ENCODE data around the gene DIP2A.

DNA sequence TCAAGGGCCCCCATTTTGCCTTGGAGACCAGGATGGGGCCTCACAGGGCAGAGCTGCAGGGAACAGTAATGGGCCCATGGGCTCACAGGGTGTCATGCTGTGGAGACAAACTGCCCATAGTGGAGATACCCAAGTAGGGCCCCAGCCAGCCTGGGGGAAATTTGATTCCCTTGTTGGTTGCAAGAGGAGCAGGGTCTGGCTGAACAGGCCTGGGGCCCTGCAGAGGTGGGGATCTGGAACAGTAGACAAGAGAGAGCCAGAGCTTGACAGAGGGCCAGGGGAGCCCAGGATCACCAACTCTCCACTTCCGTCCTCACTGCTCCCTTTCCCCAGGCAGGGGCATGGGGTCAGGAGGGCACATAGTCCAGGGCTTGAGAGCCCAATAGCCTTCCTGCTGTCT lies 137.5 kb downstream of the DIP2A start:
- TF ChIP-seq POLR2A (IDR thresholded peaks at IDR 0.05; ENCODE audit: low read depth, low read length) = no peak
- TF ChIP-seq POLR2AphosphoS5 (IDR thresholded peaks at IDR 0.05; ENCODE audit: low read depth, low read length) = no peak

Data from GM12892 (cell line).